GM12872 (cell line): ENCODE measurements around the gene RIPOR1.

Experiments
- TF ChIP-seq, protein P1 (sequence below): IDR thresholded peaks from 3 replicates; pipeline ENCODE4 v1.5.1; 2011; ENCODE audit warnings: low read depth, mild to moderate bottlenecking, low read length, moderate library complexity; ENCODE audit not compliant: insufficient read depth

The RIPOR1 gene

DNA sequence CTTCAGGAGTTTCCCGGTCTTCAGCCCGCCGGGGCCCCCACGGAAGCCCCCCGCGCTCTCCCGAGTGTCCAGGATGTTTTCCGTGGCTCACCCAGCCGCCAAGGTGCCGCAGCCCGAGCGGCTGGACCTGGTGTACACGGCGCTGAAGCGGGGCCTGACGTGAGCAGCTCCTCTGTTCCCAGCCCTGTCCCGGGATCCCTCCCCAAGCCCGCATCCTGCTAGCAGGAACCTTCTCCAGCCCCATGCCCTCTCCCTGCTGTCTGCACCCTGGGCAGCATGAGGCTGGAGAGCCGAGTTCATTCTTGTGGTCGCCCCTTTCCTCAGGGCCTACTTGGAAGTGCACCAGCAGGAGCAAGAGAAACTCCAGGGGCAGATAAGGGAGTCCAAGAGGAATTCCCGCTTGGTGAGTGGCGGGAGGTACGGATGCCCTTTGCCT, 10.1 kb downstream of the RIPOR1 start:
- TF ChIP-seq, protein P1, sequence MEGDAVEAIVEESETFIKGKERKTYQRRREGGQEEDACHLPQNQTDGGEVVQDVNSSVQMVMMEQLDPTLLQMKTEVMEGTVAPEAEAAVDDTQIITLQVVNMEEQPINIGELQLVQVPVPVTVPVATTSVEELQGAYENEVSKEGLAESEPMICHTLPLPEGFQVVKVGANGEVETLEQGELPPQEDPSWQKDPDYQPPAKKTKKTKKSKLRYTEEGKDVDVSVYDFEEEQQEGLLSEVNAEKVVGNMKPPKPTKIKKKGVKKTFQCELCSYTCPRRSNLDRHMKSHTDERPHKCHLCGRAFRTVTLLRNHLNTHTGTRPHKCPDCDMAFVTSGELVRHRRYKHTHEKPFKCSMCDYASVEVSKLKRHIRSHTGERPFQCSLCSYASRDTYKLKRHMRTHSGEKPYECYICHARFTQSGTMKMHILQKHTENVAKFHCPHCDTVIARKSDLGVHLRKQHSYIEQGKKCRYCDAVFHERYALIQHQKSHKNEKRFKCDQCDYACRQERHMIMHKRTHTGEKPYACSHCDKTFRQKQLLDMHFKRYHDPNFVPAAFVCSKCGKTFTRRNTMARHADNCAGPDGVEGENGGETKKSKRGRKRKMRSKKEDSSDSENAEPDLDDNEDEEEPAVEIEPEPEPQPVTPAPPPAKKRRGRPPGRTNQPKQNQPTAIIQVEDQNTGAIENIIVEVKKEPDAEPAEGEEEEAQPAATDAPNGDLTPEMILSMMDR = no peak

DNA sequence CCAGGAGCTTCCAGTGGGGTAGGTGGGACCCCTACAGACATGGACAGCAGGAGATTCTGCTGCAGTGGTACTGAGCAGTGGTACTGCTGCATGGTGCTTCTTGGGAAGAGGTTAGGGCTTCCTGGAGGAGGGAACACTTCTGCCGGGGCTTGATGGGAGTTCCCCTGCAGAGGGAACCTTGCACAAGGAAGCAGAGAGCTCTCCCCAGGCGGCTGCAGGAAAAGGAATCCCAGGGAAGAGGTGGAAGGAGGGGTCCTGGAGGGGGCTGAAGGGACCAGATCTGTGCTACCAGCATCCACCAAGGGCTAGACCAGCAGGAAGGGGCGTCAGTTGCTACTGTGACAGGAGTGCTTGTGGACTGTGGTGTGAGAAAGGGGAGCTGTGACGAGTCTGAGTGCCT, 10.6 kb downstream of the RIPOR1 start:
- TF ChIP-seq, protein P1 = no peak

DNA sequence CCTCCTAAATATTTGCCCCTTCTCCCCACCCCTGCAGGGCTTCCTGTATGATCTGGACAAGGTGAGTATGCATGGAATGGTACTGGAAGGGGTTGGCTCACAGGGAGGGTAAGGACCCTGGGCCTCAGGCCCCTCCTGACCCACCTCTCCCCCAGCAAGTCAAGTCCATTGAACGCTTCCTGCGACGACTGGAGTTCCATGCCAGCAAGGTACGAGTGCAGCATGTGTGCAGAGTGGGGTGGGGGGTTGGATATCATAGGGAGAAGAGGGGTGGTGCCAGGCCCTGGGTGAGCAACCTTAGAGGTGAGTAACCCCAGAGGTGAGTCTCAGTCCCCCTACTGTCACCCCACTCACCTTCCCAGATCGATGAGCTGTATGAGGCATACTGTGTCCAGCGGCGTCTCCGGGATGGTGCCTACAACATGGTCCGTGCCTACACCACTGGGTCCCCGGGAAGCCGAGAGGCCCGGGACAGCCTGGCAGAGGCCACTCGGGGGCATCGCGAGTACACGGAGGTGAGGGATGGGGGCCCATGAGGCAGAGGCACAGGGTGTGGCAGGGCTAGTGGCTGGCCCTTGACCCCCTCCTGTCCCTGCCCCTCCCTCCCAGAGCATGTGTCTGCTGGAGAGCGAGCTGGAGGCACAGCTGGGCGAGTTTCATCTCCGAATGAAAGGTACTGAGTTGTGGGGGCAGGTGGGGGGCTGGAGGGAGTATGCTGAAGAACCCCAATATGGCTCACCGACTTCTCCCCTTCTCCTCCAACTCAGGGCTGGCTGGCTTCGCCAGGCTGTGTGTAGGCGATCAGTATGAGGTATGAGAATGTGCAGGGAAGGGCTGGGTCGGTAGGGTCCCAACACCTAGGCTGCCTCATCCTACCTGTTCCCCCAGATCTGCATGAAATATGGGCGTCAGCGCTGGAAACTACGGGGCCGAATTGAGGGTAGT, 11.3 kb downstream of the RIPOR1 start:
- TF ChIP-seq, protein P1 = no peak

DNA sequence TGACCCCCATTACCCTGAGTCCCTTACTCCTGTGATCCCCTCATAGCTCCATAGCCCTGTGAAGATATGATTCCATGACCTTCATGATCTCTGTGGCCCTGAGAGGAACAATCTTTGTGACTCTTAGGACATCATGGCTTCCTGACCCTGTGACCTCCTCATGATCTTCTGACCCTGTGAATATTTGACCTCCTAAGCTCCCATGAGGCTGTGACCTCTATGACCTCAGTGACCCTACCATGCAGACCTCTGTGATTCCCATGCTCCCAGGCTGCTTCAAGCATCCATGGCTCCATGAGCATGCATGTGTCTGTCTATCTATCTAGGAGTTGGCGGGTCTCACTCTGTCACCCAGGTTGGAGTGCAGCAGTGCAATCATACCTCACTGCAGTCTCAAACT, 12.1 kb downstream of the RIPOR1 start:
- TF ChIP-seq, protein P1 = no peak

DNA sequence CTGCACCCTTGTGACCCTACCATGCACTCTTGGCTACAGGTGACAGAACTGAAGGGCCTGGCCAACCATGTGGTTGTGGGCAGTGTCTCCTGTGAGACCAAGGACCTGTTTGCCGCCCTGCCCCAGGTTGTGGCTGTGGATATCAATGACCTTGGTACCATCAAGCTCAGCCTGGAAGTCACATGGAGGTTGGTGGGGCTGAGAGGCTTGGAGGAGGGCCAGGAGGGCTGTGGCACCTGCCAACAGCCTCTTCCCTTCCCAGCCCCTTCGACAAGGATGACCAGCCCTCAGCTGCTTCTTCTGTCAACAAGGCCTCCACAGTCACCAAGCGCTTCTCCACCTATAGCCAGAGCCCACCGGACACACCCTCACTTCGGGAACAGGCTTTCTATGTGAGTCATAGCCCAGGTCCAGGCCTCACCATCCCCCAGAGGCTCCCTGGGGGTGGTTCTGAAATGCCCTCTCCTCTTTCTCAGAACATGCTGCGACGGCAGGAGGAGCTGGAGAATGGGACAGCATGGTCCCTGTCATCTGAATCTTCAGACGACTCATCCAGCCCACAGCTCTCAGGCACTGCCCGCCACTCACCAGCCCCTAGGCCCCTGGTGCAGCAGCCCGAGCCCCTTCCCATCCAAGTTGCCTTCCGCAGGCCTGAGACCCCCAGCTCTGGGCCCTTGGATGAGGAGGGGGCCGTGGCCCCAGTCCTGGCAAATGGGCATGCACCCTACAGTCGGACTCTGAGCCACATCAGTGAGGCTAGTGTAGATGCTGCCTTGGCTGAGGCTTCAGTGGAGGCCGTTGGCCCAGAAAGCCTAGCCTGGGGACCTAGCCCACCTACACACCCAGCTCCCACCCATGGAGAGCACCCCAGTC, 13.0 kb downstream of the RIPOR1 start:
- TF ChIP-seq, protein P1 = no peak

DNA sequence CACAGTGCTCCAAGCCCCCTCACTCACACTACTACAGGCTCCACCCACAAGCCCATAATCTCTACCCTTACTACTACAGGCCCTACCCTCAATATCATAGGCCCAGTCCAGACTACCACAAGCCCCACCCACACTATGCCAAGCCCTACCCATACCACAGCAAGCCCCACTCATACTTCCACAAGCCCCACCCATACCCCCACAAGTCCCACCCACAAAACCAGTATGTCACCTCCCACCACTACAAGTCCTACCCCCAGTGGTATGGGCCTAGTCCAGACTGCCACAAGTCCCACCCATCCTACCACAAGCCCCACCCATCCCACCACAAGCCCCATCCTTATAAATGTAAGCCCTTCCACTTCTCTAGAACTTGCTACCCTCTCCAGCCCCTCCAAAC, 13.8 kb downstream of the RIPOR1 start:
- TF ChIP-seq, protein P1 = no peak

DNA sequence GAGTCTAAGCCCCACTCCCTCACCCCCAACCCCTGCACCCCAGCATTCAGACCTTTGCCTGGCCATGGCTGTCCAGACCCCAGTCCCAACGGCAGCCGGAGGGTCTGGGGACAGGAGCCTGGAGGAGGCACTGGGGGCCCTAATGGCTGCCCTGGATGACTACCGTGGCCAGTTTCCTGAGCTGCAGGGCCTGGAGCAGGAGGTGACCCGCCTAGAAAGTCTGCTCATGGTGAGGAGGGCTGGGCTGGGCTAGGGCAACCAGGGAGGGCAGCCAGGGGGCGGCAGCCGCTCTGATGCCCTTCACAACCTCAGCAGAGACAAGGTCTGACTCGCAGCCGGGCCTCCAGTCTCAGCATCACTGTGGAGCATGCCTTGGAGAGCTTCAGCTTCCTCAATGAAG, 14.4 kb downstream of the RIPOR1 start:
- TF ChIP-seq, protein P1 = no peak
